H9 (cell line): ENCODE data around the gene RABGAP1L. TPM values are rescaled to one million over a fixed set of nuclear protein-coding genes. Genes with fewer than 3 reads are reported as not detected.

Experiments used
- DNase-seq: peaks from one replicate; pipeline ENCODE4 v3.0.0-alpha.2; 2017
- H2AFZ ChIP-seq: one replicate; pipeline ENCODE4 v1.6.1; 2013; ENCODE audit warnings: mild to moderate bottlenecking, low read length, control low read depth, moderate library complexity
- H2AK5ac ChIP-seq: 2 replicates; pipeline ENCODE4 v1.6.1; 2013; ENCODE audit warnings: low read length, control low read depth, mixed read lengths; ENCODE audit not compliant: insufficient read length
- H2BK120ac ChIP-seq: one replicate; pipeline ENCODE4 v1.6.1; 2013; ENCODE audit warnings: low read depth, mild to moderate bottlenecking, low read length, control low read depth, inconsistent platforms; ENCODE audit not compliant: poor library complexity, severe bottlenecking
- H2BK12ac ChIP-seq: 2 replicates; pipeline ENCODE4 v1.6.1; 2013; ENCODE audit warnings: low read length, control low read depth, mixed read lengths, low read depth; ENCODE audit not compliant: insufficient read length
- H2BK15ac ChIP-seq: 2 replicates; pipeline ENCODE4 v1.6.1; 2013; ENCODE audit warnings: low read depth, low read length, control low read depth
- H2BK20ac ChIP-seq: one replicate; pipeline ENCODE4 v1.6.1; 2013; ENCODE audit warnings: low read depth, mild to moderate bottlenecking, low read length, control low read depth, inconsistent platforms; ENCODE audit not compliant: poor library complexity, severe bottlenecking
- H2BK5ac ChIP-seq: 2 replicates; pipeline ENCODE4 v1.6.1; 2013; ENCODE audit warnings: low read length, control low read depth, mixed read lengths; ENCODE audit not compliant: insufficient read length
- H3K14ac ChIP-seq: 2 replicates; pipeline ENCODE4 v1.6.1; 2013; ENCODE audit warnings: low read length, control low read depth; ENCODE audit not compliant: insufficient read depth
- H3K18ac ChIP-seq: 2 replicates; pipeline ENCODE4 v1.6.1; 2013; ENCODE audit warnings: low read depth, mild to moderate bottlenecking, mixed read lengths, low read length, control low read depth; ENCODE audit not compliant: insufficient read length
- H3K23ac ChIP-seq: 2 replicates; pipeline ENCODE4 v1.6.1; 2013; ENCODE audit warnings: low read length, control low read depth, mixed read lengths, low read depth; ENCODE audit not compliant: insufficient read length
- H3K23me2 ChIP-seq: 2 replicates; pipeline ENCODE4 v1.6.1; 2013; ENCODE audit warnings: low read depth, mild to moderate bottlenecking, mixed read lengths, low read length, control low read depth; ENCODE audit not compliant: insufficient read length, poor library complexity, severe bottlenecking
- H3K27ac ChIP-seq: 2 replicates; pipeline ENCODE4 v1.5.1; 2013; ENCODE audit warnings: low read length, control low read depth, mixed read lengths, low read depth; ENCODE audit not compliant: insufficient read length
- H3K27me3 ChIP-seq: 2 replicates; pipeline ENCODE4 v1.6.1; 2013; ENCODE audit warnings: low read length, control low read depth, inconsistent platforms; ENCODE audit not compliant: insufficient read depth
- H3K4ac ChIP-seq: 2 replicates; pipeline ENCODE4 v1.6.1; 2013; ENCODE audit warnings: low read depth, mild to moderate bottlenecking, control low read depth, inconsistent platforms, low read length, moderate library complexity
- H3K4me1 ChIP-seq: 2 replicates; pipeline ENCODE4 v1.6.1; 2013; ENCODE audit warnings: low read length, control low read depth, inconsistent platforms; ENCODE audit not compliant: insufficient read depth
- H3K4me2 ChIP-seq: 2 replicates; pipeline ENCODE4 v1.6.1; 2013; ENCODE audit warnings: low read length, control low read depth, mixed read lengths; ENCODE audit not compliant: insufficient read length, insufficient read depth
- H3K56ac ChIP-seq: 2 replicates; pipeline ENCODE4 v1.6.1; 2013; ENCODE audit warnings: low read depth, mild to moderate bottlenecking, mixed read lengths, low read length, control low read depth; ENCODE audit not compliant: insufficient read length
- H3K79me1 ChIP-seq: 2 replicates; pipeline ENCODE4 v1.6.1; 2013; ENCODE audit warnings: low read depth, mild to moderate bottlenecking, moderate library complexity, low read length, control low read depth, inconsistent platforms; ENCODE audit not compliant: insufficient read depth, poor library complexity, severe bottlenecking
- H3K79me2 ChIP-seq: 2 replicates; pipeline ENCODE4 v1.6.1; 2013; ENCODE audit warnings: low read length, control low read depth, inconsistent platforms; ENCODE audit not compliant: insufficient read depth
- H3K9ac ChIP-seq: 2 replicates; pipeline ENCODE4 v1.6.1; 2013; ENCODE audit warnings: low read length, control low read depth, mixed read lengths; ENCODE audit not compliant: insufficient read length; ENCODE audit errors: extremely low read depth
- H3K9me3 ChIP-seq: one replicate; pipeline ENCODE4 v1.6.1; 2013; ENCODE audit warnings: low read depth, low read length, inconsistent platforms; ENCODE audit not compliant: control insufficient read depth
- H3T11ph ChIP-seq: one replicate; pipeline ENCODE4 v1.6.1; 2013; ENCODE audit warnings: mild to moderate bottlenecking, low read length, control low read depth, inconsistent platforms
- H4K20me1 ChIP-seq: one replicate; pipeline ENCODE4 v1.6.1; 2013; ENCODE audit not compliant: control insufficient read depth, insufficient read length, insufficient read depth
- H4K5ac ChIP-seq: 2 replicates; pipeline ENCODE4 v1.6.1; 2013; ENCODE audit warnings: low read depth, mild to moderate bottlenecking, mixed read lengths, low read length, control low read depth; ENCODE audit not compliant: insufficient read length
- H4K8ac ChIP-seq: replicated peaks from 2 replicates; pipeline ENCODE4 v1.6.1; 2013; ENCODE audit warnings: low read length, control low read depth, mixed read lengths, low read depth; ENCODE audit not compliant: insufficient read length
- H4K91ac ChIP-seq: 2 replicates; pipeline ENCODE4 v1.6.1; 2013; ENCODE audit warnings: low read depth, mild to moderate bottlenecking, moderate library complexity, mixed read lengths, low read length, control low read depth; ENCODE audit not compliant: insufficient read length
- H3K27ac Mint-ChIP-seq, 3 experiments: 2 replicates in 2 of 3; 3 replicates in 1 of 3; pipeline ENCODE4 v1.8.0; 2020 to 2021; ENCODE audit warnings: mixed read lengths in 3 of 3, mild to moderate bottlenecking in 1 of 3, moderate library complexity in 1 of 3
- H3K27me3 Mint-ChIP-seq: 2 replicates; pipeline ENCODE4 v1.8.0; 2021; ENCODE audit warnings: low read depth, mild to moderate bottlenecking, moderate library complexity, mixed read lengths
- H3K36me3 Mint-ChIP-seq, 3 experiments: 2 replicates in 2 of 3; 3 replicates in 1 of 3; pipeline ENCODE4 v1.8.0; 2020 to 2021; ENCODE audit warnings: low read depth in 3 of 3, mixed read lengths in 3 of 3; ENCODE audit not compliant: insufficient read depth in 1 of 3
- H3K4me1 Mint-ChIP-seq, 2 experiments: 2 replicates each; pipeline ENCODE4 v1.8.0; 2020; ENCODE audit warnings: mixed read lengths in 2 of 2
- H3K4me3 Mint-ChIP-seq, 2 experiments: 2 replicates in 1 of 2; 3 replicates in 1 of 2; pipeline ENCODE4 v1.8.0; 2020 to 2021; ENCODE audit warnings: mild to moderate bottlenecking in 2 of 2, mixed read lengths in 2 of 2, moderate library complexity in 1 of 2
- H3K9me3 Mint-ChIP-seq, 2 experiments: 2 replicates in 1 of 2; 3 replicates in 1 of 2; pipeline ENCODE4 v1.8.0; 2020; ENCODE audit warnings: mild to moderate bottlenecking in 2 of 2, mixed read lengths in 2 of 2, moderate library complexity in 1 of 2
- CTCF ChIP-seq: fragments of 200-600 bp; sonication (generic); conservative IDR thresholded peaks from 3 replicates; pipeline ENCODE4 v1.8.0; 2021; ENCODE audit warnings: antibody characterized with exemption, mild to moderate bottlenecking
- WGBS: extraction: QIAGEN DNeasy Blood & Tissue Kit; methylation state at CpG from one replicate; pipeline ENCODE4 v1.1.7; 2013; ENCODE audit warnings: missing lambda C conversion rate, low lambda C conversion rate, mixed read lengths; ENCODE audit not compliant: insufficient read length; ENCODE audit errors: extremely low coverage; 5-methylcytosine and 5-hydroxymethylcytosine counted together
- total RNA-seq: library from RNA; stranded (reverse); gene quantifications from 2 replicates; pipeline ENCODE4 v1.2.1, GENCODE V29; 2021

Gene RABGAP1L
- total RNA-seq, 1 experiment from 2014 or later, result 147 TPM

- no peak overlapping the region for H3K14ac ChIP-seq
- no peaks in the 10 kb centered on the region for H3K9me3 ChIP-seq
- H4K8ac ChIP-seq, result no peak overlapping the region
- H3K27me3 ChIP-seq, result no peaks in the 10 kb centered on the region
- H2AFZ ChIP-seq, result no peak overlapping the region
- Mint-ChIP-seq H3K36me3 (peaks cover 8 to 18% (median 13%) of the 10 kb centered on the region in 3 experiments; a peak in 6 of 7 replicates), H3K27ac (peak overlapping the region; percentile 21 to 96 (median 95); a peak in 6 of 7 replicates), H3K4me3 (no peak overlapping the region; a peak in 1 of 5 replicates), H3K27me3 (no peaks in the 10 kb centered on the region), H3K4me1 (peaks cover 30 to 31% of the 10 kb centered on the region in 2 experiments), H3K9me3 (no peaks in the 10 kb centered on the region)
- DNase-seq, result no peak
- no peak overlapping the region for H2BK5ac ChIP-seq
- H3K23ac ChIP-seq, result no peak overlapping the region
- no peak overlapping the region for H3T11ph ChIP-seq
- no peak overlapping the region for H4K5ac ChIP-seq
- H3K4ac ChIP-seq, result no peak overlapping the region
- H4K20me1 ChIP-seq, result no peaks in the 10 kb centered on the region
- peaks cover 40% of the 10 kb centered on the region; the same call in 1 of the 2 replicates for H3K79me2 ChIP-seq
- H3K23me2 ChIP-seq, result peaks cover 5% of the 10 kb centered on the region
- H2BK12ac ChIP-seq, result no peak overlapping the region
- WGBS, result 100% methylated on average over 1 of the region's 5 CpGs
- H2BK15ac ChIP-seq, result no peak overlapping the region
- no peak overlapping the region for H2BK20ac ChIP-seq
- H3K27ac ChIP-seq, result no peak overlapping the region
- no peaks in the 10 kb centered on the region for H3K79me1 ChIP-seq
- H3K4me2 ChIP-seq, result peak overlapping the region; percentile 80
- H3K56ac ChIP-seq, result no peak overlapping the region
- H3K4me1 ChIP-seq, result no peaks in the 10 kb centered on the region
- H3K18ac ChIP-seq, result no peak overlapping the region
- TF ChIP-seq CTCF, result no peak
- no peak overlapping the region for H4K91ac ChIP-seq
- peak overlapping the region; percentile 87 for H3K9ac ChIP-seq
- no peak overlapping the region for H2BK120ac ChIP-seq
- H2AK5ac ChIP-seq, result no peak overlapping the region
Measured at GRCh38 chr1:175000697-175001187, 841.4 kb downstream of the RABGAP1L start.
